ENCODE data around the gene NR2F2. TPM values are rescaled to one million over a fixed set of nuclear protein-coding genes. Genes with fewer than 3 reads are reported as not detected.

Gene NR2F2
- total RNA-seq (ENCODE audit: low replicate concordance): 7.8 and 8.5 TPM in 2 replicates

GRCh38 chr15:96330450-96331143 lies at the start of gene NR2F2:
Gene NR2F2 (plus strand): TSS chr15:96330700. CDS start chr15:96332106, 1,406 bp downstream.

Measured in smooth muscle cell of the coronary artery (primary cell).